NOMO-1 (cell line): ENCODE results near the gene TINAGL1.
"Not testable (repeated sequence)": the region's sequence is repeated elsewhere in the genome, so short reads cannot be mapped to it uniquely, and the experiment has no call there.

ENCODE experiments used
- DNase-seq, 2 experiments: peaks; one replicate each; lab custom pipeline; 2025; ENCODE audit not compliant: unreplicated experiment in 2 of 2; lab: John Stamatoyannopoulos, UW

The TINAGL1 gene

GRCh38 chr1:31583082-31583994 is 7.0 kb downstream of the TINAGL1 start:
- no peak for DNase-seq

GRCh38 chr1:31583995-31584868 is 7.9 kb downstream of the TINAGL1 start:
- DNase-seq, result no peak

DNA sequence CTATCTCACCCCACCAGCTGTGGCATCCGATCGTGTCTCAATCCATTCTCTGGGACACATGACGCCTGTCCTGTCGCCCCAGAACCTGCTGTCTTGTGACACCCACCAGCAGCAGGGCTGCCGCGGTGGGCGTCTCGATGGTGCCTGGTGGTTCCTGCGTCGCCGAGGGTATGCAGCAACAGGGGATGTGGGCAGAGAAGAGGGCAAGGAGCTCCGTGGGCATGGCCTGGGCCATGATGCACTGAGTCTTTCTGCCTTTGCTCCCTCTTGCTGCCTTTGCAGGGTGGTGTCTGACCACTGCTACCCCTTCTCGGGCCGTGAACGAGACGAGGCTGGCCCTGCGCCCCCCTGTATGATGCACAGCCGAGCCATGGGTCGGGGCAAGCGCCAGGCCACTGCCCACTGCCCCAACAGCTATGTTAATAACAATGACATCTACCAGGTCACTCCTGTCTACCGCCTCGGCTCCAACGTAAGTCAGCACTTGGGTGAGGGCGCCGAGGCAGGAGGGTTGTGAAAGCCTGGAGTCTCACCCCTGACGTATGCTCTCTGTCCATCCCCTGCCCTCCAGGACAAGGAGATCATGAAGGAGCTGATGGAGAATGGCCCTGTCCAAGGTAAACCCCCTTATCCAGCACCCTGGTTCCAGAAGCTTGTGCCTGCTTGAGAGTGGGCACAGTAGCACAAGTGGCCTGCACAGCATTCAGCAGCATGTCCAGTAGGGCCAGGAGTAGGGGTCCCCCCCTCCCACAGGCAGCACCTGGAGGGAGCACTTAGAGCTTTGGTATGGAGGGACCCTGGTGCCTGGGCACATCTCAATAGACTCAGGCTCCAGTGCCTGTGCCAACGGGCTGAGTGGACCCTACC is 8.8 kb downstream of the TINAGL1 start:
- DNase-seq, result no peak

DNA sequence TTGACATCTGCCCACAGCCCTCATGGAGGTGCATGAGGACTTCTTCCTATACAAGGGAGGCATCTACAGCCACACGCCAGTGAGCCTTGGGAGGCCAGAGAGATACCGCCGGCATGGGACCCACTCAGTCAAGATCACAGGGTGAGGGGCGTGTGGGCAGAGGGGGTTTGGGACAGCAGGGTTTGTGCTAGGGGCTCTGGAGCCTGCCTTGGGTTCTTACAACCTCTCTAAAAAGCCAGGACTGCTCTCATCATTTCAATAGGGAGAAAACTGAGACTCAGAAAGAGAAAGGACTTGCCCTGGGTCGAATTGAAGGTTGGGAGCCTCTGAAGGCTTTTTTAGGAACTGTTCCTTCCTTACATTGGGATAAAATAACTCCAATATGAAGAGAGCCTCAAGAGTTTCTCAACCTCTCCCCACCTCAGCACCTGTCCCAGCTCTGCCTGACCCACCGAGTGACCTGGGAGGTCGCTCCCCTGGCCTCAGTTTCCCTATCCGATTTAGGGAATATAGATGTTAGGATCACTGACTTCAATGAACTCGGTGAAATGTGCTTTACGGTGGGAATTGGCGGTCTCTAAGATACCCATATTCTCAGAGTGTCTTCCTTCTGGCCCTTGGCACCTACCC is 9.5 kb downstream of the TINAGL1 start:
- DNase-seq, result no peak

DNA sequence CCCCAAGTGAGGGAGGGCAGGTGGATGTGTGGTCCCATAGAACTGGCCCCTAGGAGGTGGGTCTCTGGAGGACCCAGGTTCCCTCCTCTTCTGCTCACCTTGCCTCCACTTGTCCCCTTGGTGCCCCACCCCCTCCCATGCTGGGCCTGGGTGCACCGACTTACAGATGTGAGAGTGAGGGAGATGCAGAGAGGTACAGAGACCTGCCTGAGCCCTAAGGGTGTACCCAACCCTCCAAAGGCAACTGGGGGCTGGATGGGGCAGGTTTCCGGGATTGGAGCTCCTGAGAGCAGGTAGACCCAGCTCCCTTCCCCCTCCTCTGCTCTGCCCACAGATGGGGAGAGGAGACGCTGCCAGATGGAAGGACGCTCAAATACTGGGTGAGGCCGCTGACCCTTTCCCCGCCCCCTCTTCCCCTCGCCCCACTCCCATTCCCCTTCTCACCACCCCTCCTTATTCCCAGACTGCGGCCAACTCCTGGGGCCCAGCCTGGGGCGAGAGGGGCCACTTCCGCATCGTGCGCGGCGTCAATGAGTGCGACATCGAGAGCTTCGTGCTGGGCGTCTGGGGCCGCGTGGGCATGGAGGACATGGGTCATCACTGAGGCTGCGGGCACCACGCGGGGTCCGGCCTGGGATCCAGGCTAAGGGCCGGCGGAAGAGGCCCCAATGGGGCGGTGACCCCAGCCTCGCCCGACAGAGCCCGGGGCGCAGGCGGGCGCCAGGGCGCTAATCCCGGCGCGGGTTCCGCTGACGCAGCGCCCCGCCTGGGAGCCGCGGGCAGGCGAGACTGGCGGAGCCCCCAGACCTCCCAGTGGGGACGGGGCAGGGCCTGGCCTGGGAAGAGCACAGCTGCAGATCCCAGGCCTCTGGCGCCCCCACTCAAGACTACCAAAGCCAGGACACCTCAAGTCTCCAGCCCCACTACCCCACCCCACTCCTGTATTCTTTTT is 10.3 kb downstream of the TINAGL1 start:
- DNase-seq, result peak in 1 of 2 experiments; percentile 24

- not testable (repeated sequence) for DNase-seq
These were observed 11.0 kb downstream of the TINAGL1 start for GRCh38 chr1:31587328-31587699.

GRCh38 chr1:31587720-31588423 is 11.6 kb downstream of the TINAGL1 start:
- peak; percentile 34 to 41 for DNase-seq

DNA sequence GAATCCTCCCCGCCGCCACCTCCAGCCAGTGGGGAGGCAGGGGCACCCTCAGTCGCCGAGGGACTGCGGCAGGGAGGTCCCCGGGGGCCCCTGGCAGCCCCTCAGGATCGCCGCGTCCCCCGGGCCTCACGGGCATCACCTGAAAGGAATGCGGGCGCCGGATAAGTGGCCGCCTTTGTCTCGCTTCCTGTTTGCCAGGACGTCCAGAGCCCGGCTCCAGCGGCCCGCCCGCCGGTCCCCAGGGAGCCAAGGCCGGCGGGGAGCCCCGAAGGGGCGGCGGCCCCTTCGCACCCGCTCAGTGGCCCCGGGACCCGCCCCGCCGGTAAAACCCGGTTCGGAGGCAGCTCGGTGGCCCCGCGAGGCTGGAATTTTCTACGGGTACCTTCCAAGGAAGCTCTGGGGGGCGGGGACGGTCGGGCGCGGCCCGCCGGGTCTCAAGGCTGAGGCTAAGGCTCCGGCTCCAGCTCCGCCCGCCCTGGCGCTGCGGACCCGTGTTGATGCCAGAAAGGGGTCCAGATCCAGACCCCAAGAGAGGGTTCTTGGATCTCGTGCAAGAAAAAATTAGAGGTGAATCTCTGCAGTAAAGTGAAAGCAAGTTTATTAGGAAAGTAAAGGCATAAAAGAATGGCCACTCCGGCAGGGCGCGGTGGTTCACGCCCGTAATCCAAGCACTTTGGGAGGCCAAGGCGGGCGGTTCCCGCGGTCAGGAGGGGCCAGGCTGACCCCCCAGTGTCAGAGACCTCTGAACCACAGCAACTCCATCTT is 12.6 kb downstream of the TINAGL1 start:
- DNase-seq, result no peak

- DNase-seq, result no peak
These were observed 15.2 kb downstream of the TINAGL1 start for GRCh38 chr1:31591425-31592093.

DNA sequence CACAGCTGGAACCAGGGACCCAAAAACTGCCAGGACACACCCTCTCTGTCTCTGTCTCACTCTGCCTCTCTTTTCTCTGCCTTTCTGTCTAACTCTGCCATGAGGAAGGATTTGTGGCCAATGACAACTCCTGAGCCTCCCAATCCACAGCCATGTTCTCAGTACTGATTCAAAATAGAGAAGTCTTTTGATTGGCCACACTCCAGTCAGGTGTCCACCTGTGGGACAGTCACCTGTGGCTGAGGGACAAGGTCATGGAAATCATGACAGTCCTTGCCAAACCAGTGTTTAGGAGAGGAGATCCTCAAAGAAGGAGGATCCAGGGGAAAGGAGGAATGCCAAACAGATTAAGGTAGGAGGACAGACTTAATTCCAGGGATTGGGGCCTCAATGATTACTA is 15.8 kb downstream of the TINAGL1 start:
- no peak for DNase-seq

DNA sequence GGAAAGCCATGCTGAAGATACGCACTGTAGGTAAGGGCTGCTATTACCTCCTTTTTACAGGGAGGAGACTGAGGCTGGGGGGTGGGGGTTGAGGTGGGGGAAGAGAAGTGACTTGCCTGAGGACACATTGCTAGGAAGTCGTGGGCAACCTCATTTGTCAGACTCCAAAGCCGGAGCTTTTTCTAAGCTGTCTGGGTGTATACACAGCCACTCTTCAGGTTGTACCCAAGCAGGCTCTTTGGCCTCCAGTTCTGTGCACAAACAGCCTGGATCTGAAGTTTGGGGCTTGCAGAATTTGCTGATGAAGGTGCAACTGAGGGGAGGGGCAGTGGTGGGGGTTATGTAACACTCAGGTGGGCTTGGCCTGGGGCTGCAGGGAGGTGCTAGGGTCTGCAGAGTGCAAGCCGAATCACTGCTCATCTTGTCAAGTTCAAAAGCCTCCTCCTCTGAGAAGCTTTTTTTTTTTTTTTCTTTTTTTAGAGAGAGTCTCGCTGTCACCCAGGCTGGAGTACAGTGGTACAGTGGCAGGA is 16.9 kb downstream of the TINAGL1 start:
- no peak for DNase-seq

DNA sequence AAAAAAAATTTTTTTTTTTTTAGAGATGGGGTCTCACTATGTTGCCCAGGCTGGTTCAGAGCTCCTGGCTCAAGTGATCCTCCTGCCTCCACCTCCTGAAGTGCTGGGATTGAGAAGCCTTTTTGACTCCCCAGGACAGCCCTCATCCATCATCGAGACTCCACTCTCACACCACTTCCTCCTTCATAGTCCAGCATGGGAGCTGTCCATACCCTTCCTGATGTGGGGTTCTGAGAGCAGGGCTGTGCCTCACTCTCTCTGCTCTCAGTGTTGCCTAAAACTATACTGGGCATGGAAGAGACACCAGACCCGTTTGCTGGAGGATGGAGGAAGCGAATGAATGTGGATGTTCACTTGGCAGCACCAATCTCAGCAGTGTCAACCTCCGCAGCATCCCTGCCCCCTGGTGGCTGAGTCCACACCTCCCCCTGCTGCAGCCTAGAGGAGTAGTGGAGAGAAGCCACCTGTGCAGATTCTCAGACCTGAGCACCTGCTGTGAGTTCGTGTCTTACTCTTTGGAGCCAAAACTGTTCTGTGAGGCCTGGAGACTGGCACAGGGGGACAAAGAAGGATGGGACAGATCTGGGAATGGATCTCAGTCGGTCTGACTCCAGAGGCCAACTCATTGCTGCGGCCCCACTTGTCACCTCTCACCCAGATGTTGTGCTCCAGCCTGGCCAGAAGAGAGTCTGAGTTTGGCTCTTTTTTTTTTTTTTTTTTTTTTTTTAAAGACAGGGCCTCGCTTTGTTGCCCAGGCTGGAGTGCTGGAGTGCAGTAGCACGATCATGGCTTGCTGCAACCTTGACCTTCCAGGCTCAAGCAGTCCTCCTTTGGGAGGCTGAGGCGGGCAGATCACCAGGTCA is 17.7 kb downstream of the TINAGL1 start:
- peak; percentile 31 to 64 for DNase-seq

- no peak for DNase-seq
These were observed 19.8 kb downstream of the TINAGL1 start for GRCh38 chr1:31595836-31596736.

DNA sequence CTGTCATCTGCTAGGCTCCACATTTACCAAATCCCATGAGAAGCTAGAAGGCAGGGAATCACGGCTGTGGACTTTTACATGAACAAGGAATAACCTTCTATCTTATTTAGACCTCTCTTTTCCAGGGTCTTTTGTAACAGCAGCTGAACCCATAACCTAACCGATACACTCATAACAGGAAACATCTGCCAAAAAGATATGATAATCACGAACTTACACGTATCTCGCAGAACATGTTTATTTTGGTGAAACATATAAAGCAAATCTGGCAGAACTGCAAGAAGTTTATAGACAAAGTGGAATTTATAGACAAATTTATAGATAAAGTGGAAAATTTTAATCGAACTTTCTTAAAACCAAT is 20.4 kb downstream of the TINAGL1 start:
- DNase-seq, result no peak

DNA sequence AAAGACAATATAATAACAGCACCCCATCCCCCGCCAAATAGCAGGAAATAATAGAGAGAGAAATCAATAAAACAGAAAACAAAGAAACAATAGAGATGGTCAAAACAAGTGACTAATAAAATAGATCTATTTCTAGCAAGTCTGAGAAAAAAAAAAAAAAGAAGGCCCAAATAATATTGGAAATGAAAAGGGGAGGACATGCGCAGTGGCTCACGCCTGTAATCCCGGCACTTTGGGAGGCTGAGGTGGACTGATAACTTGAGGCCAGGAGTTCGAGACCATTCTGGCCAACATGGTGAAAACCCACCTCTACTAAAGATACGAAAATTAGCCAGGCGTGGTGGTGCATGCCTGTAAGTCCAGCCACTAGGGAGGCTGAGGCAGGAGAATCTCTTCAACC is 22.7 kb downstream of the TINAGL1 start:
- no peak for DNase-seq
